Esophagus squamous epithelium (tissue), 5 donors: ENCODE measurements around the gene NDUFAF4. TPM values are rescaled to one million over a fixed set of nuclear protein-coding genes. Genes with fewer than 3 reads are reported as not detected.

Experiments
- DNase-seq: peaks from one replicate; lab custom pipeline; 2025; lab: John Stamatoyannopoulos, UW
- H3K27ac ChIP-seq, 4 donors: fragments of 200-600 bp; sonication (generic); one replicate each; pipeline ENCODE4 v1.5.1; 2016 to 2019; ENCODE audit warnings: mild to moderate bottlenecking in 1 of 4
- H3K27me3 ChIP-seq, 4 donors: fragments of 200-600 bp; sonication (generic); 1 replicate in 3 of 4; 2 replicates in 1 of 4; pipeline versions ENCODE4 v1.5.1 to v1.6.0; 2017 to 2021; ENCODE audit warnings: antibody characterized with exemption in 1 of 4
- H3K36me3 ChIP-seq, 3 donors: fragments of 200-600 bp; sonication (generic); one replicate each; pipeline ENCODE4 v1.5.1; 2016 to 2019
- H3K4me1 ChIP-seq, 3 donors: fragments of 200-600 bp; sonication (generic); one replicate each; pipeline ENCODE4 v1.5.1; 2017 to 2019
- H3K4me3 ChIP-seq, 4 donors: fragments of 200-600 bp; sonication (generic); 1 replicate in 3 of 4; 2 replicates in 1 of 4; pipeline ENCODE4 v1.5.1; 2016 to 2019; ENCODE audit warnings: mild to moderate bottlenecking in 2 of 4, moderate library complexity in 1 of 4
- H3K9me3 ChIP-seq, 3 donors: fragments of 200-600 bp; sonication (generic); one replicate each; pipeline ENCODE4 v1.5.1; 2016 to 2019
- POLR2A ChIP-seq, 4 donors: fragments of 450-650 bp; IDR thresholded peaks; one replicate each; pipeline ENCODE4 v1.6.1; 2017; ENCODE audit warnings: antibody characterized with exemption in 4 of 4, mild to moderate bottlenecking in 4 of 4, moderate library complexity in 3 of 4
- WGBS, 2 donors: methylation state at CpG; one replicate each; pipeline ENCODE4 v1.1.5; 2018; 5-methylcytosine and 5-hydroxymethylcytosine counted together
- intact Hi-C: fragments of 100-400 bp; cut with DNase I; formaldehyde crosslinking; loops from one replicate; pipeline ENCODE4 v1.15.0; 2022
- total RNA-seq, 4 donors: library from RNA; depleted of rRNA; stranded (reverse); fragments of >200 nt; gene quantifications; one replicate each; pipeline ENCODE4 v1.1.0, GENCODE V29; 2016
- TF ChIP-seq, protein P1 (sequence below), 6 experiments: fragments of 450-650 bp in 4 of 6; fragments of 200-600 bp in 2 of 6; sonication (generic) in 2 of 6; IDR thresholded peaks; one replicate each; pipeline ENCODE4 v1.5.1; 2016 to 2019; ENCODE audit warnings: antibody characterized with exemption in 6 of 6, mild to moderate bottlenecking in 4 of 6, moderate library complexity in 4 of 6
- donor health status: DM: yes; HTN: yes; CAD: no.

Gene NDUFAF4
- total RNA-seq = 10 to 100 TPM; 21.8 to 29.6 (median 25.3) TPM

- peak in 2 of 4 donors; percentile 40 to 60 for TF ChIP-seq POLR2A (IDR thresholded peaks at IDR 0.05)
- TF ChIP-seq, protein P1, sequence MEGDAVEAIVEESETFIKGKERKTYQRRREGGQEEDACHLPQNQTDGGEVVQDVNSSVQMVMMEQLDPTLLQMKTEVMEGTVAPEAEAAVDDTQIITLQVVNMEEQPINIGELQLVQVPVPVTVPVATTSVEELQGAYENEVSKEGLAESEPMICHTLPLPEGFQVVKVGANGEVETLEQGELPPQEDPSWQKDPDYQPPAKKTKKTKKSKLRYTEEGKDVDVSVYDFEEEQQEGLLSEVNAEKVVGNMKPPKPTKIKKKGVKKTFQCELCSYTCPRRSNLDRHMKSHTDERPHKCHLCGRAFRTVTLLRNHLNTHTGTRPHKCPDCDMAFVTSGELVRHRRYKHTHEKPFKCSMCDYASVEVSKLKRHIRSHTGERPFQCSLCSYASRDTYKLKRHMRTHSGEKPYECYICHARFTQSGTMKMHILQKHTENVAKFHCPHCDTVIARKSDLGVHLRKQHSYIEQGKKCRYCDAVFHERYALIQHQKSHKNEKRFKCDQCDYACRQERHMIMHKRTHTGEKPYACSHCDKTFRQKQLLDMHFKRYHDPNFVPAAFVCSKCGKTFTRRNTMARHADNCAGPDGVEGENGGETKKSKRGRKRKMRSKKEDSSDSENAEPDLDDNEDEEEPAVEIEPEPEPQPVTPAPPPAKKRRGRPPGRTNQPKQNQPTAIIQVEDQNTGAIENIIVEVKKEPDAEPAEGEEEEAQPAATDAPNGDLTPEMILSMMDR (IDR thresholded peaks at IDR 0.05) = peak; percentile 82 to 98 (median 95)
- DNase-seq = peak; percentile 70
- WGBS, 2 donors = 0 to 1% methylated on average over 13 to 14 of the region's 71 CpGs
- peak within 1 kb of the TSS; percentile 85 to 97 (median 92) for H3K27ac ChIP-seq
- H3K4me3 ChIP-seq = peak within 1 kb of the TSS; percentile 72 to 96 (median 74)
- peaks cover 0 to 38% (median 0%) of the 10 kb centered on the region in 3 donors for H3K36me3 ChIP-seq
- H3K4me1 ChIP-seq = peaks cover 7 to 39% (median 13%) of the 10 kb centered on the region in 3 donors
- intact Hi-C loops = no loop called here
- H3K9me3 ChIP-seq = no peaks in the 10 kb centered on the region
- no peaks in the 10 kb centered on the region for H3K27me3 ChIP-seq
Measured at GRCh38 chr6:96897396-96898240, at the start of gene NDUFAF4. TSS of gene NDUFAF4 (minus strand) at chr6:96897891. CDS start at chr6:96897801, 90 bp downstream.

DNA sequence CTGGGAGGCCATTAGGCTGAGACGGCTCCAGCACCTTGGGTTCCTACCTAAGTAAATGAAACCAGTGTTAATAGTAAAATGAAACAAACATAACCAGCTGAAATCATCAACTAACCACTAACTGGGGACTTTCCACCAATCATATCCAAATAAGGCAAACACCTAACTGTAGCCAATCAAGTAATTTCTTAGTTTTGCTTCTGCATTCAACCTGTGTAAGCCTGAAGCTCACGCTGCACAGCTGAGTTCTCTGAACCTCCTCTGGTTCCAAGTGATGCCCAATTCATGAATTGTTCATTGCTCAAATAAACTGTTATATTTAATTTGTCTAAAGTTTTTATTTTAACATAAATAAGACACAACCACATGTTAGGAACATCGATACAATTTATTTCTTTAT, 49.4 kb upstream of the NDUFAF4 start:
- H3K36me3 ChIP-seq = no peaks in the 10 kb centered on the region
- intact Hi-C loops = no loop called here
- no peak overlapping the region for H3K4me3 ChIP-seq
- no peak overlapping the region for H3K27ac ChIP-seq
- H3K9me3 ChIP-seq = no peaks in the 10 kb centered on the region
- TF ChIP-seq, protein P1 (IDR thresholded peaks at IDR 0.05) = no peak
- no peak for TF ChIP-seq POLR2A (IDR thresholded peaks at IDR 0.05)
- no peak for DNase-seq
- no peaks in the 10 kb centered on the region for H3K4me1 ChIP-seq
- 46 to 71% methylated on average over 3 of the region's 3 CpGs for WGBS, 2 donors
- peaks cover 0 to 3% (median 0%) of the 10 kb centered on the region in 4 donors for H3K27me3 ChIP-seq

GRCh38 chr6:96943555-96944215, 46.0 kb upstream of the NDUFAF4 start:
- Histone ChIP-seq H3K27me3 (peaks cover 0 to 9% (median 0%) of the 10 kb centered on the region in 4 donors), H3K4me3 (no peak overlapping the region), H3K36me3 (no peaks in the 10 kb centered on the region), H3K27ac (no peak overlapping the region), H3K9me3 (no peaks in the 10 kb centered on the region), H3K4me1 (peaks cover 0 to 8% (median 0%) of the 10 kb centered on the region in 3 donors)
- TF ChIP-seq, protein P1 (IDR thresholded peaks at IDR 0.05) = no peak
- no peak for TF ChIP-seq POLR2A (IDR thresholded peaks at IDR 0.05)
- DNase-seq = no peak
- 56 to 69% methylated on average over 9 of the region's 9 CpGs for whole genome bisulfite sequencing, 2 donors
- intact Hi-C loops = no loop called here

GRCh38 chr6:96942676-96943075, 45.0 kb upstream of the NDUFAF4 start:
- Histone ChIP-seq H3K27me3 (peaks cover 0 to 9% (median 0%) of the 10 kb centered on the region in 4 donors), H3K27ac (no peak overlapping the region), H3K9me3 (no peaks in the 10 kb centered on the region), H3K4me3 (no peak overlapping the region), H3K4me1 (peaks cover 0 to 13% (median 0%) of the 10 kb centered on the region in 3 donors), H3K36me3 (no peaks in the 10 kb centered on the region)
- TF ChIP-seq, protein P1 (IDR thresholded peaks at IDR 0.05) = no peak
- no peak for TF ChIP-seq POLR2A (IDR thresholded peaks at IDR 0.05)
- intact Hi-C loops = no loop called here
- 63 to 78% methylated on average over 2 of the region's 2 CpGs for WGBS, 2 donors
- DNase-seq = no peak

DNA sequence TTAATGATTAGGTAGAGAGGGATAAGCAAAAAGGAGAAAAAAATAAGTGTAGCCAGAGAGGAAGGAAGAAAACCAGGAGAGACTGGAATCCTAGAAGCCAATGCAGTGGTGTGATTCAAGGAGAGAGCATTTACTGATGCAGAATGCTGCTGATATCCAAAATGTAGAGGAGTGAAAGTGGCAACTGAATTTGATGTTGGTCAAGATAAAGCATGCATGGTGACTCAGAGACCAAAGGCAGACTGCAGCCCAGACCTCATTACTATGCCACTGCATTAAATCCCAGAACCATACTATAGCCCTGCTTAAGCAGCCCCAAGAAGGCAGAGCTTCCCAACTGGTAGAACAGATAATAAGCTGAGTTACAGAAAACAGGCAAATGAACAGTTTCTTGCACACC, 42.6 kb upstream of the NDUFAF4 start:
- no peaks in the 10 kb centered on the region for H3K36me3 ChIP-seq
- no peak overlapping the region for H3K27ac ChIP-seq
- H3K9me3 ChIP-seq = no peaks in the 10 kb centered on the region
- no peak overlapping the region for H3K4me3 ChIP-seq
- intact Hi-C loops = no loop called here
- peaks cover 0 to 9% (median 0%) of the 10 kb centered on the region in 4 donors for H3K27me3 ChIP-seq
- peaks cover 0 to 13% (median 0%) of the 10 kb centered on the region in 3 donors for H3K4me1 ChIP-seq
- TF ChIP-seq POLR2A (IDR thresholded peaks at IDR 0.05) = no peak
- TF ChIP-seq, protein P1 (IDR thresholded peaks at IDR 0.05) = no peak
- DNase-seq = no peak
